H1 (cell line): ENCODE data around the gene BMPR1A. TPM values are rescaled to one million over a fixed set of nuclear protein-coding genes. Genes with fewer than 3 reads are reported as not detected.
A peak's percentile ranks its signal among the peaks of the same experiment; 100 is the strongest.

Experiments
- ASH2L ChIP-seq: fragments of 200-600, 300-600 bp; sonication (generic); IDR thresholded peaks from one replicate; pipeline ENCODE4 v1.7.1; 2017; ENCODE audit warnings: low read length
- BACH1 ChIP-seq: IDR thresholded peaks from 2 replicates; pipeline ENCODE4 v1.6.1; 2012; ENCODE audit warnings: low read length, improper control_type of control experiment
- BCL11A ChIP-seq, 2 experiments: IDR thresholded peaks; one replicate each; pipeline ENCODE4 v1.6.1; 2011; ENCODE audit warnings: low read depth in 2 of 2, low read length in 2 of 2, mild to moderate bottlenecking in 2 of 2
- CBX5 ChIP-seq: fragments of 300-800, 300-1000 bp; sonication (generic); IDR thresholded peaks from 2 replicates; pipeline ENCODE4 v1.7.1; 2016; ENCODE audit warnings: antibody characterized with exemption, low read length, low read depth
- CBX8 ChIP-seq: fragments of 300-800, 300-1000 bp; sonication (generic); IDR thresholded peaks from 2 replicates; pipeline ENCODE4 v1.7.1; 2016; ENCODE audit warnings: low read depth, low read length, borderline replicate concordance
- EGR1 ChIP-seq: IDR thresholded peaks from 2 replicates; pipeline ENCODE4 v1.6.1; 2011; ENCODE audit warnings: low read depth, low read length, borderline replicate concordance
- KDM1A ChIP-seq: fragments of 200-600, 300-600 bp; sonication (generic); IDR thresholded peaks from 2 replicates; pipeline ENCODE4 v1.7.1; 2016; ENCODE audit warnings: mild to moderate bottlenecking, low read length, borderline replicate concordance
- PHF8 ChIP-seq: fragments of 200-600 bp; sonication (generic); conservative IDR thresholded peaks from 2 replicates; pipeline ENCODE4 v1.7.1; 2012; ENCODE audit warnings: low read depth, mild to moderate bottlenecking, inconsistent platforms, low read length, moderate library complexity
- POLR2A ChIP-seq, 2 experiments: IDR thresholded peaks; 1 replicate in 1 of 2; 2 replicates in 1 of 2; pipeline ENCODE4 v1.6.1; 2011; ENCODE audit warnings: low read depth in 2 of 2, low read length in 2 of 2, mild to moderate bottlenecking in 2 of 2; ENCODE audit errors: control extremely low read depth in 1 of 2
- RBBP5 ChIP-seq: IDR thresholded peaks from 2 replicates; pipeline ENCODE4 v1.7.1; 2012; ENCODE audit warnings: low read depth, mild to moderate bottlenecking, inconsistent platforms, low read length, moderate library complexity, borderline replicate concordance
- RNF2 ChIP-seq: fragments of 200-900, 300-1000 bp; sonication (generic); IDR thresholded peaks from 2 replicates; pipeline ENCODE4 v1.7.1; 2016; ENCODE audit warnings: borderline replicate concordance, low read depth, mild to moderate bottlenecking, antibody characterized with exemption, low read length; ENCODE audit not compliant: poor library complexity, severe bottlenecking; ENCODE audit errors: missing control alignments
- SIN3A ChIP-seq, 2 experiments: IDR thresholded peaks in 1 of 2; conservative IDR thresholded peaks in 1 of 2; 2 replicates each; pipeline ENCODE4 v1.6.1; 2011 to 2012; ENCODE audit warnings: low read length in 2 of 2, improper control_type of control experiment in 1 of 2, low read depth in 1 of 2, mild to moderate bottlenecking in 1 of 2
- SP1 ChIP-seq: IDR thresholded peaks from 2 replicates; pipeline ENCODE4 v1.6.1; 2011; ENCODE audit warnings: low read depth, low read length
- SP4 ChIP-seq: IDR thresholded peaks from 2 replicates; pipeline ENCODE4 v1.6.1; 2012; ENCODE audit warnings: low read length, inconsistent platforms
- SUZ12 ChIP-seq: fragments of 200-600 bp; sonication (generic); IDR thresholded peaks from 2 replicates; pipeline ENCODE4 v1.6.1; 2012; ENCODE audit warnings: mild to moderate bottlenecking, inconsistent platforms, low read length, moderate library complexity, mixed read lengths
- TAF1 ChIP-seq: IDR thresholded peaks from 2 replicates; pipeline ENCODE4 v1.6.1; 2011; ENCODE audit warnings: mild to moderate bottlenecking, low read depth, low read length
- TAF7 ChIP-seq: optimal IDR thresholded peaks from 2 replicates; pipeline ENCODE3; 2011; ENCODE audit warnings: low read depth, mild to moderate bottlenecking, inconsistent platforms, low read length, moderate library complexity, borderline replicate concordance
- ZNF274 ChIP-seq: IDR thresholded peaks from 2 replicates; pipeline ENCODE4 v1.7.0; 2012; ENCODE audit warnings: low read length, borderline replicate concordance; ENCODE audit errors: extremely low read depth
- polyA plus RNA-seq, 7 experiments: library from polyadenylated mRNA; depleted of rRNA in 3 of 7; stranded (reverse) in 5 of 7; unstranded in 2 of 7; fragments of >200 nt in 5 of 7; fragments of 200-250 nt in 2 of 7; gene quantifications; 1 replicate in 5 of 7; 2 replicates in 1 of 7; 4 replicates in 1 of 7; pipeline versions ENCODE4 v1.2.1 to v1.2.3, GENCODE V29; 2011 to 2013; ENCODE audit warnings: missing spikeins in 2 of 7, mixed read lengths in 2 of 7
- total RNA-seq: library from RNA; stranded (reverse); fragmentation: NEBNext Ultra II Directional; extraction: Animal tissue kit (Norgen Biotek cat#: 25700); gene quantifications from 2 replicates; pipeline ENCODE4 v1.2.1, GENCODE V29; 2021
- TF ChIP-seq, protein P1 (sequence below): IDR thresholded peaks from 2 replicates; pipeline ENCODE4 v1.6.1; 2012; ENCODE audit warnings: low read length, inconsistent platforms
- TF ChIP-seq, protein P2 (sequence below): IDR thresholded peaks from 2 replicates; pipeline ENCODE4 v1.6.1; 2012; ENCODE audit warnings: inconsistent platforms
- TF ChIP-seq, protein P3 (sequence below): IDR thresholded peaks from 2 replicates; pipeline ENCODE4 v1.6.1; 2011; ENCODE audit warnings: low read length, improper control_type of control experiment

BMPR1A gene
- total and polyA plus RNA-seq, 2 of the 8 experiments (the other 6 are each of a cell fraction or from before 2014, with no cell fraction given) = 34.4 to 129 TPM

- peak; percentile 58; the same call in 1 of the 2 replicates for TF ChIP-seq KDM1A
- TF ChIP-seq CBX8 = no peak
- no peak for TF ChIP-seq SP1
- peak; percentile 21; the same call in 1 of the 2 replicates for TF ChIP-seq TAF1
- peak; percentile 78 for TF ChIP-seq ASH2L
- TF ChIP-seq SIN3A (conservative IDR thresholded peaks at IDR 0.05 in 1 of 2, IDR thresholded peaks at IDR 0.05 in 1 of 2; ENCODE audit: low read depth in 1 of 2, low read length in 2 of 2) = no peak
- TF ChIP-seq BACH1 = peak; percentile 42
- peak in 1 of 2 experiments; percentile 21; a peak in 1 of 3 replicates for TF ChIP-seq POLR2A (IDR thresholded peaks at IDR 0.05; ENCODE audit: control extremely low read depth in 1 of 2, low read depth in 2 of 2, low read length in 2 of 2)
- peak; percentile 53; the same call in 1 of the 2 replicates for TF ChIP-seq RBBP5
- no peak for TF ChIP-seq CBX5
- TF ChIP-seq BCL11A (IDR thresholded peaks at IDR 0.05; ENCODE audit: low read depth in 2 of 2, low read length in 2 of 2) = no peak
- TF ChIP-seq ZNF274 = no peak
- no peak for TF ChIP-seq SP4
- TF ChIP-seq RNF2 = no peak
- TF ChIP-seq EGR1 = no peak
- no peak for TF ChIP-seq TAF7
- 0 out of 2 replicates have a peak, but pooled peaks have one; percentile 35 for TF ChIP-seq SUZ12
- TF ChIP-seq PHF8 = 0 out of 2 replicates have a peak, but pooled peaks have one; percentile 5
- TF ChIP-seq, protein P1, sequence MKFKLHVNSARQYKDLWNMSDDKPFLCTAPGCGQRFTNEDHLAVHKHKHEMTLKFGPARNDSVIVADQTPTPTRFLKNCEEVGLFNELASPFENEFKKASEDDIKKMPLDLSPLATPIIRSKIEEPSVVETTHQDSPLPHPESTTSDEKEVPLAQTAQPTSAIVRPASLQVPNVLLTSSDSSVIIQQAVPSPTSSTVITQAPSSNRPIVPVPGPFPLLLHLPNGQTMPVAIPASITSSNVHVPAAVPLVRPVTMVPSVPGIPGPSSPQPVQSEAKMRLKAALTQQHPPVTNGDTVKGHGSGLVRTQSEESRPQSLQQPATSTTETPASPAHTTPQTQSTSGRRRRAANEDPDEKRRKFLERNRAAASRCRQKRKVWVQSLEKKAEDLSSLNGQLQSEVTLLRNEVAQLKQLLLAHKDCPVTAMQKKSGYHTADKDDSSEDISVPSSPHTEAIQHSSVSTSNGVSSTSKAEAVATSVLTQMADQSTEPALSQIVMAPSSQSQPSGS = no peak
- TF ChIP-seq, protein P2, sequence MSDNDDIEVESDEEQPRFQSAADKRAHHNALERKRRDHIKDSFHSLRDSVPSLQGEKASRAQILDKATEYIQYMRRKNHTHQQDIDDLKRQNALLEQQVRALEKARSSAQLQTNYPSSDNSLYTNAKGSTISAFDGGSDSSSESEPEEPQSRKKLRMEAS = peak; percentile 92
- TF ChIP-seq, protein P3, sequence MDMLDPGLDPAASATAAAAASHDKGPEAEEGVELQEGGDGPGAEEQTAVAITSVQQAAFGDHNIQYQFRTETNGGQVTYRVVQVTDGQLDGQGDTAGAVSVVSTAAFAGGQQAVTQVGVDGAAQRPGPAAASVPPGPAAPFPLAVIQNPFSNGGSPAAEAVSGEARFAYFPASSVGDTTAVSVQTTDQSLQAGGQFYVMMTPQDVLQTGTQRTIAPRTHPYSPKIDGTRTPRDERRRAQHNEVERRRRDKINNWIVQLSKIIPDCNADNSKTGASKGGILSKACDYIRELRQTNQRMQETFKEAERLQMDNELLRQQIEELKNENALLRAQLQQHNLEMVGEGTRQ = no peak
These were observed 215.0 kb downstream of the BMPR1A start (continued) for GRCh38 chr10:86971232-86971991.
